BLaER1 treated with 17β-estradiol and CSF1 and Interleukin-3, amounts not matched to agents 10 nM and 100 nM (cell line): Measurements from ENCODE around the gene ADAMTS18.

Experiments used
- H3K27ac ChIP-seq, 11 experiments: shearing (Covaris generic); formaldehyde crosslinking; 2 replicates each; pipeline ENCODE4 v1.8.1; 2022
- H3K27me3 ChIP-seq, 11 experiments: shearing (Covaris generic); formaldehyde crosslinking; 2 replicates each; pipeline ENCODE4 v1.8.1; 2022
- H3K36me3 ChIP-seq, 11 experiments: shearing (Covaris generic); formaldehyde crosslinking; 2 replicates each; pipeline ENCODE4 v1.8.1; 2022
- H3K4me1 ChIP-seq, 10 experiments: shearing (Covaris generic); formaldehyde crosslinking; 2 replicates each; pipeline ENCODE4 v1.8.1; 2022
- H3K4me2 ChIP-seq, 11 experiments: shearing (Covaris generic); formaldehyde crosslinking; 2 replicates each; pipeline ENCODE4 v1.8.1; 2022
- H3K4me3 ChIP-seq, 10 experiments: shearing (Covaris generic); formaldehyde crosslinking; 2 replicates each; pipeline ENCODE4 v1.8.1; 2022
- H3K9ac ChIP-seq, 11 experiments: shearing (Covaris generic); formaldehyde crosslinking; 2 replicates each; pipeline ENCODE4 v1.8.1; 2022
- H3K9me3 ChIP-seq, 11 experiments: shearing (Covaris generic); formaldehyde crosslinking; replicated peaks in 1 of 11; 2 replicates each; pipeline ENCODE4 v1.8.1; 2022
- H4K20me1 ChIP-seq, 11 experiments: shearing (Covaris generic); formaldehyde crosslinking; 2 replicates each; pipeline ENCODE4 v1.8.1; 2022
- Cebpa-rat ChIP-seq, 11 experiments: shearing (Covaris generic); IDR thresholded peaks; 2 replicates each; pipeline ENCODE4 v1.8.1; 2022

Gene ADAMTS18

GRCh38 chr16:77393955-77394354, 40.9 kb downstream of the ADAMTS18 start:
- no peak for TF ChIP-seq Cebpa-rat (IDR thresholded peaks at IDR 0.05)
- no peak overlapping the region for H3K4me3 ChIP-seq
- H4K20me1 ChIP-seq: no peaks in the 10 kb centered on the region; a peak in 1 of 22 replicates
- H3K9me3 ChIP-seq: 0 out of 22 replicates have a peak, but pooled peaks cover 0 to 6% (median 0%) of the 10 kb centered on the region in 11 experiments
- no peak overlapping the region for H3K4me2 ChIP-seq
- no peak overlapping the region for H3K27ac ChIP-seq
- no peaks in the 10 kb centered on the region for H3K4me1 ChIP-seq
- H3K27me3 ChIP-seq: peaks cover 0 to 19% (median 0%) of the 10 kb centered on the region in 11 experiments; a peak in 4 of 22 replicates
- H3K36me3 ChIP-seq: no peaks in the 10 kb centered on the region
- H3K9ac ChIP-seq: no peak overlapping the region

GRCh38 chr16:77387815-77388209, 47.0 kb downstream of the ADAMTS18 start:
- Histone ChIP-seq H3K9ac (no peak overlapping the region), H3K27me3 (no peaks in the 10 kb centered on the region), H4K20me1 (no peaks in the 10 kb centered on the region), H3K9me3 (peaks cover 0 to 3% (median 0%) of the 10 kb centered on the region in 11 experiments; a peak in 1 of 22 replicates), H3K4me2 (peak overlapping the region in 2 of 11 experiments; percentile 1 to 49; a peak in 4 of 22 replicates), H3K27ac (peak overlapping the region in 1 of 11 experiments; percentile 39; a peak in 2 of 22 replicates), H3K4me1 (peaks cover 0 to 15% (median 10%) of the 10 kb centered on the region in 10 experiments; a peak in 14 of 20 replicates), H3K4me3 (no peak overlapping the region), H3K36me3 (no peaks in the 10 kb centered on the region)
- no peak for TF ChIP-seq Cebpa-rat (IDR thresholded peaks at IDR 0.05)

GRCh38 chr16:77386831-77387814, 47.7 kb downstream of the ADAMTS18 start:
- peaks cover 0 to 15% (median 10%) of the 10 kb centered on the region in 10 experiments; a peak in 14 of 20 replicates for H3K4me1 ChIP-seq
- no peaks in the 10 kb centered on the region for H3K36me3 ChIP-seq
- H4K20me1 ChIP-seq: no peaks in the 10 kb centered on the region
- H3K27ac ChIP-seq: peak overlapping the region in 1 of 11 experiments; percentile 39; a peak in 2 of 22 replicates
- no peaks in the 10 kb centered on the region for H3K27me3 ChIP-seq
- peaks cover 0 to 3% (median 0%) of the 10 kb centered on the region in 11 experiments; a peak in 1 of 22 replicates for H3K9me3 ChIP-seq
- TF ChIP-seq Cebpa-rat (IDR thresholded peaks at IDR 0.05): no peak
- H3K4me3 ChIP-seq: no peak overlapping the region
- no peak overlapping the region for H3K9ac ChIP-seq
- peak overlapping the region in 9 of 11 experiments; percentile 1 to 54 (median 28); a peak in 17 of 22 replicates for H3K4me2 ChIP-seq

DNA sequence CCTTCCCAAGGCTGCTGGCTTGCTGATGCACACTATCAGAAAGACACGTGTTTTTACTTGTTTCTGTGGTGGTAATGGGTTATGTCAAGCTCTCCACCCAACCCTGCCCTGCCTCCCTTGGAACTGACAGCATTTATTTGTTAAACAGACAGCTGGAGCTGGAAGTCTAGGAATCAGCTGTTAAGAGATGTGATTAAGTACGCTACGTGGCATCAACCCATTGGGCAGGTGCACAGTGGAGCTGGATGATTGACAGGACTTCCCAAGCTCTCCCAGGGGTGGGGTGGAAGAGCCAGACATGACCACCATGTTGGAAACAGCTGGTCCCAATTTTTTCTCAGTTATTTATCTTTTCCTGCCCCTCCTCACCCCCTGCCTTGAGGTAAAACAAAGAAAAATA, 49.4 kb downstream of the ADAMTS18 start:
- H3K9me3 ChIP-seq: peaks cover 0 to 3% (median 0%) of the 10 kb centered on the region in 11 experiments; a peak in 1 of 22 replicates
- H3K9ac ChIP-seq: no peak overlapping the region
- no peak overlapping the region for H3K4me3 ChIP-seq
- no peaks in the 10 kb centered on the region for H3K36me3 ChIP-seq
- no peak overlapping the region for H3K4me2 ChIP-seq
- H4K20me1 ChIP-seq: no peaks in the 10 kb centered on the region
- peaks cover 0 to 15% (median 10%) of the 10 kb centered on the region in 10 experiments; a peak in 14 of 20 replicates for H3K4me1 ChIP-seq
- no peaks in the 10 kb centered on the region for H3K27me3 ChIP-seq
- no peak overlapping the region for H3K27ac ChIP-seq
- no peak for TF ChIP-seq Cebpa-rat (IDR thresholded peaks at IDR 0.05)

DNA sequence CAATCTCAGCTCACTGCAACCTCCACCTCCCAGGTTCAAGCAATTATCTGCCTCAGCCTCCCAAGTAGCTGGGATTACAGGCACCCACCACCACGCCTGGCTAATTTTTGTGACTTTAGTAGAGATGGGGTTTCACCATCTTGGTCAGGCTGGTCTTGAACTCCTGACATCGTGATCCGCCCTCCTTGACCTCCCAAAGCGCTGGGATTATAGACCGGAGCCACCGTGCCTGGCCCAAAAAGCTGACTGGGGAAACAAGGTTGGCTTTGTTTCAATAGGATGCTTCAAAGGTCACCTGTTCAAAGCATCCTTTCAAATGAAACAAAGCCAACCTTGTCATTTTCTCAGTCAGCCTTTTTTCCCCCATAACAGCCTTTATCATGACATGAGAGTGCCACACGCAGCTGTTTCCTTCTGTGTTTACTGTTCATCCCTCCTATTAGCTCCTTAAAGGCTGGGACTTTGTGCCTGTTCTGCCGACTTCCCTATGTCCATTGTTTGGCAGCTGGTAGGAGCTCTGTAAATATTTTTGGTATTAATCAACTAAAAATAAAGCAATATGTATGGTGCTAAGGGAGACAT, 51.1 kb downstream of the ADAMTS18 start:
- no peaks in the 10 kb centered on the region for H3K27me3 ChIP-seq
- no peak overlapping the region for H3K4me3 ChIP-seq
- H3K4me1 ChIP-seq: peaks cover 0 to 15% (median 10%) of the 10 kb centered on the region in 10 experiments; a peak in 14 of 20 replicates
- H3K9ac ChIP-seq: no peak overlapping the region
- H3K36me3 ChIP-seq: no peaks in the 10 kb centered on the region
- no peaks in the 10 kb centered on the region for H4K20me1 ChIP-seq
- H3K9me3 ChIP-seq: peaks cover 0 to 3% (median 0%) of the 10 kb centered on the region in 11 experiments; a peak in 1 of 22 replicates
- no peak overlapping the region for H3K27ac ChIP-seq
- TF ChIP-seq Cebpa-rat (IDR thresholded peaks at IDR 0.05): no peak
- H3K4me2 ChIP-seq: no peak overlapping the region

GRCh38 chr16:77376358-77376757, 58.5 kb downstream of the ADAMTS18 start:
- Histone ChIP-seq H3K27ac (no peak overlapping the region), H3K4me3 (no peak overlapping the region)
- TF ChIP-seq Cebpa-rat (IDR thresholded peaks at IDR 0.05): no peak

DNA sequence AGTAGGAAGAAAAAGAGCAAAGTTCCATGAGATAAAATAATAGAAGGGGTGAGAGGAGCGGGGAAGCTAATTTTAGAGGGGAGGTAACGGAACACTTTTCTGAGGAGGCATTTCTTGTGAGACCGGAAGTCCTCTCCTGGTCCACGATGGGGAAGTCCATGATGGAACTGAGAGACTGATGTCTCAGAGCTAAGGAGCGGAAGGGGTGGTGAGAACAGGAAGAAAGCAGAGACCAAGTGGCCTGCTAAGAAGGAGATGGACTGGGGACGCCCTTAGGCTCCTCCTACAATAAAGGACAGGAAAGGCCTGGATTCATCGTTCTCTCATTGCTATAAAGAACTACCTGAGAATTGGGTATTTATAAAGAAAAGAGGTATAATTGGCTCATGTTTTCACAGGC, 59.4 kb downstream of the ADAMTS18 start:
- Histone ChIP-seq H3K36me3 (no peaks in the 10 kb centered on the region), H3K4me1 (no peaks in the 10 kb centered on the region), H3K27me3 (no peaks in the 10 kb centered on the region), H3K4me3 (no peak overlapping the region), H3K9ac (no peak overlapping the region), H3K4me2 (no peak overlapping the region), H3K9me3 (no peaks in the 10 kb centered on the region), H3K27ac (no peak overlapping the region), H4K20me1 (no peaks in the 10 kb centered on the region)
- no peak for TF ChIP-seq Cebpa-rat (IDR thresholded peaks at IDR 0.05)

More at GRCh38 chr16:77376358-77376757, 58.5 kb downstream of the ADAMTS18 start:
- Histone ChIP-seq H3K36me3 (no peaks in the 10 kb centered on the region), H3K9ac (no peak overlapping the region), H4K20me1 (no peaks in the 10 kb centered on the region), H3K27me3 (no peaks in the 10 kb centered on the region), H3K4me2 (no peak overlapping the region), H3K9me3 (no peaks in the 10 kb centered on the region), H3K4me1 (no peaks in the 10 kb centered on the region)

GRCh38 chr16:77374384-77374783, 60.5 kb downstream of the ADAMTS18 start:
- no peak for TF ChIP-seq Cebpa-rat (IDR thresholded peaks at IDR 0.05)
- Histone ChIP-seq H3K4me3 (no peak overlapping the region), H3K4me2 (no peak overlapping the region), H3K27me3 (no peaks in the 10 kb centered on the region), H4K20me1 (no peaks in the 10 kb centered on the region), H3K9me3 (no peaks in the 10 kb centered on the region), H3K4me1 (no peaks in the 10 kb centered on the region), H3K27ac (no peak overlapping the region), H3K9ac (no peak overlapping the region), H3K36me3 (no peaks in the 10 kb centered on the region)

DNA sequence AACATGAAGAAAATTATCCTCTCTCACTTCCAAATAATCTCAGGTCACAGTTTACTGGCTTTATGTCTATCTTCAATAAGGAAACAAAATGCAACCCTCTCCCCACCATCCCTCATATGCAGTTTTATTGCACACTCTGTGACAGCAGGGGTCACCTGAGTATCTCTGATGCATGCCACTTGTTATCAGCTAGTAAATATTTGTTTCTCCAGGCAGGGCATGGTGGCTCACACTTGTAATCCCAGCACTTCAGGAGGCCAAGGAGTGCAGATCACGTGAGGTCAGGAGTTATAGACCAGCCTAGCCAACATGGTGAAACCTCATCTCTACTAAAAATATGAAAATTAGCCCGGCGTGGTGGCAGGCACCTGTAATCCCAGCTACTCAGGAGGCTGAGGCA, 61.1 kb downstream of the ADAMTS18 start:
- Histone ChIP-seq H3K36me3 (no peaks in the 10 kb centered on the region), H3K27me3 (no peaks in the 10 kb centered on the region), H3K9me3 (no peaks in the 10 kb centered on the region), H3K27ac (no peak overlapping the region), H3K9ac (no peak overlapping the region), H3K4me2 (no peak overlapping the region), H3K4me3 (no peak overlapping the region), H4K20me1 (no peaks in the 10 kb centered on the region), H3K4me1 (no peaks in the 10 kb centered on the region)
- TF ChIP-seq Cebpa-rat (IDR thresholded peaks at IDR 0.05): no peak
